ENCODE results near the gene MYH16.

GRCh38 chr7:99313204-99313573 lies 40.5 kb downstream of the MYH16 start:
- peak in 1 of 3 experiments; percentile 6 for TF ChIP-seq CTCF (IDR thresholded peaks at IDR 0.05)
- no peak for TF ChIP-seq POLR2A (IDR thresholded peaks at IDR 0.05)

Measured in testis (tissue), 2 donors.